GM21619 (cell line): Measurements from ENCODE around the gene MAP4K5.

ENCODE experiments used
- ATAC-seq: cut with Tn5 transposase; IDR thresholded peaks from one replicate; pipeline ENCODE4 v1.9.1; 2021; ENCODE audit not compliant: unreplicated experiment

MAP4K5 gene

GRCh38 chr14:50479041-50479440, 53.3 kb downstream of the MAP4K5 start:
- ATAC-seq, result no peak

GRCh38 chr14:50477760-50478159, 54.6 kb downstream of the MAP4K5 start:
- no peak for ATAC-seq

GRCh38 chr14:50476134-50476533, 56.2 kb downstream of the MAP4K5 start:
- ATAC-seq, result no peak

- no peak for ATAC-seq
Observed at GRCh38 chr14:50475460-50475859, 56.9 kb downstream of the MAP4K5 start.

GRCh38 chr14:50471838-50472465, 60.4 kb downstream of the MAP4K5 start:
- no peak for ATAC-seq

GRCh38 chr14:50469982-50470381, 62.4 kb downstream of the MAP4K5 start:
- ATAC-seq, result no peak

- ATAC-seq, result no peak
Observed at GRCh38 chr14:50462111-50462510, 70.3 kb downstream of the MAP4K5 start.

GRCh38 chr14:50453869-50454268, 78.5 kb downstream of the MAP4K5 start:
- no peak for ATAC-seq

GRCh38 chr14:50452979-50453705, 79.2 kb downstream of the MAP4K5 start:
- no peak for ATAC-seq

GRCh38 chr14:50452296-50452695, 80.1 kb downstream of the MAP4K5 start:
- ATAC-seq, result no peak

GRCh38 chr14:50451854-50452253, 80.5 kb downstream of the MAP4K5 start:
- no peak for ATAC-seq

- ATAC-seq, result no peak
Observed at GRCh38 chr14:50447461-50447860, 84.9 kb downstream of the MAP4K5 start.

- ATAC-seq, result no peak
Observed at GRCh38 chr14:50434528-50434927, 97.8 kb downstream of the MAP4K5 start.

- no peak for ATAC-seq
Observed at GRCh38 chr14:50432131-50432530, 100.2 kb downstream of the MAP4K5 start.

- no peak for ATAC-seq
Observed at GRCh38 chr14:50425816-50426215, 106.6 kb downstream of the MAP4K5 start.

- no peak for ATAC-seq
Observed at GRCh38 chr14:50425105-50425504, 107.3 kb downstream of the MAP4K5 start.

GRCh38 chr14:50423529-50423928, 108.8 kb downstream of the MAP4K5 start:
- ATAC-seq, result no peak

GRCh38 chr14:50421499-50421898, 110.9 kb downstream of the MAP4K5 start:
- ATAC-seq, result no peak

- ATAC-seq, result no peak
Observed at GRCh38 chr14:50417853-50418252, 114.5 kb downstream of the MAP4K5 start.

- no peak for ATAC-seq
Observed at GRCh38 chr14:50410921-50411320, 121.4 kb downstream of the MAP4K5 start.

GRCh38 chr14:50410071-50410470, 122.3 kb downstream of the MAP4K5 start:
- no peak for ATAC-seq

GRCh38 chr14:50407111-50407812, 125.1 kb downstream of the MAP4K5 start:
- no peak for ATAC-seq
